K562 (cell line): Measurements from ENCODE around the gene GATA5. TPM values are rescaled to one million over a fixed set of nuclear protein-coding genes. Genes with fewer than 3 reads are reported as not detected.
A peak's percentile ranks its signal among the peaks of the same experiment; 100 is the strongest.

Experiments used
- ARID1B ChIP-seq: fragments of 450-650 bp; IDR thresholded peaks from 2 replicates; pipeline ENCODE4 v1.6.1; 2016; ENCODE audit warnings: antibody characterized with exemption, mild to moderate bottlenecking, inconsistent platforms
- CBFA2T3 ChIP-seq: fragments of 450-650 bp; IDR thresholded peaks from 2 replicates; pipeline ENCODE4 v1.6.1; 2017
- CXXC5 ChIP-seq: fragments of 250-450 bp; sonication (Bioruptor Pico); IDR thresholded peaks from 2 replicates; pipeline ENCODE4 v1.8.0; 2022; ENCODE audit warnings: inconsistent platforms, mild to moderate bottlenecking, moderate library complexity
- ELF2 ChIP-seq: fragments of 250-450 bp; sonication (Bioruptor Pico); IDR thresholded peaks from 2 replicates; pipeline ENCODE4 v1.5.0; 2021; ENCODE audit warnings: mild to moderate bottlenecking
- GATAD2A ChIP-seq: fragments of 450-650 bp; IDR thresholded peaks from 2 replicates; pipeline ENCODE4 v1.6.1; 2017
- HDAC1 ChIP-seq, 2 experiments: fragments of 450-650 bp; IDR thresholded peaks; 2 replicates each; pipeline ENCODE4 v1.6.1; 2016 to 2017; ENCODE audit warnings: inconsistent platforms in 1 of 2, mild to moderate bottlenecking in 1 of 2, moderate library complexity in 1 of 2
- HDAC2 ChIP-seq: fragments of 450-650 bp; IDR thresholded peaks from 2 replicates; pipeline ENCODE4 v1.6.1; 2016; ENCODE audit warnings: mild to moderate bottlenecking
- IRF2 ChIP-seq: sonication (generic); formaldehyde crosslinking; IDR thresholded peaks from 2 replicates; pipeline ENCODE4 v1.8.1; 2022; ENCODE audit warnings: mild to moderate bottlenecking, missing genetic modification reagents
- JUN ChIP-seq, 2 experiments: sonication (generic) in 1 of 2; formaldehyde crosslinking in 1 of 2; IDR thresholded peaks; 2 replicates each; pipeline versions ENCODE4 v1.6.1 to v1.8.0; 2012 to 2022; ENCODE audit warnings: borderline replicate concordance in 2 of 2, mild to moderate bottlenecking in 2 of 2, improper control_type of control experiment in 1 of 2, low read depth in 1 of 2, low read length in 1 of 2, missing genetic modification reagents in 1 of 2
- KLF16 ChIP-seq: IDR thresholded peaks from 2 replicates; pipeline ENCODE4 v1.6.1; 2016; ENCODE audit warnings: antibody characterized with exemption
- MBD2 ChIP-seq: sonication (generic); IDR thresholded peaks from 2 replicates; pipeline ENCODE4 v1.6.1; 2016; ENCODE audit warnings: low read depth, borderline replicate concordance
- MTA2 ChIP-seq: fragments of 450-650 bp; IDR thresholded peaks from 2 replicates; pipeline ENCODE4 v1.6.1; 2016; ENCODE audit warnings: low read depth
- RAD51 ChIP-seq: fragments of 450-650 bp; IDR thresholded peaks from 2 replicates; pipeline ENCODE4 v1.7.1; 2016; ENCODE audit warnings: low read depth, mild to moderate bottlenecking, borderline replicate concordance
- STAT6 ChIP-seq: sonication (generic); formaldehyde crosslinking; IDR thresholded peaks from 2 replicates; pipeline ENCODE4 v1.8.1; 2023; ENCODE audit warnings: mild to moderate bottlenecking, missing genetic modification reagents
- TEAD4 ChIP-seq, 2 experiments: sonication (generic) in 1 of 2; formaldehyde crosslinking in 1 of 2; IDR thresholded peaks; 2 replicates each; pipeline versions ENCODE4 v1.6.1 to v1.8.0; 2012 to 2022; ENCODE audit warnings: borderline replicate concordance in 1 of 2, inconsistent platforms in 1 of 2, low read length in 1 of 2, mild to moderate bottlenecking in 1 of 2, missing genetic modification reagents in 1 of 2
- TRIM24 ChIP-seq, 2 experiments: fragments of 450-650 bp; IDR thresholded peaks; 2 replicates each; pipeline ENCODE4 v1.6.1; 2016
- ZC3H11A ChIP-seq: IDR thresholded peaks from 2 replicates; pipeline ENCODE4 v1.6.1; 2012; ENCODE audit warnings: low read depth, low read length, improper control_type of control experiment
- ZNF316 ChIP-seq: fragments of 450-650 bp; IDR thresholded peaks from 2 replicates; pipeline ENCODE4 v1.6.1; 2016
- ZNF449 ChIP-seq: fragments of 250-450 bp; sonication (Bioruptor Pico); IDR thresholded peaks from 2 replicates; pipeline ENCODE4 v1.8.0; 2022; ENCODE audit warnings: moderate library complexity, mild to moderate bottlenecking, inconsistent platforms
- ZNF57 ChIP-seq: fragments of 450-650 bp; formaldehyde crosslinking; IDR thresholded peaks from 2 replicates; pipeline ENCODE4 v1.4.0; 2020; ENCODE audit warnings: mild to moderate bottlenecking, moderate library complexity
- ZNF592 ChIP-seq: fragments of 450-650 bp; IDR thresholded peaks from 2 replicates; pipeline ENCODE4 v1.6.1; 2017; ENCODE audit warnings: antibody characterized with exemption, mild to moderate bottlenecking
- polyA plus RNA-seq, 8 experiments: library from polyadenylated mRNA; depleted of rRNA in 4 of 8; stranded (reverse) in 5 of 8; unstranded in 3 of 8; fragments of >200 nt; fragmentation: Nextera tagmentation in 2 of 8; fragmentation: Illumina TruSeq in 1 of 8; extraction: Ambion mirVana in 2 of 8; extraction: Trizol in 1 of 8; gene quantifications; 2 replicates each; pipeline versions ENCODE4 v1.2.1 to v1.2.3, GENCODE V29; 2011 to 2014; ENCODE audit warnings: inconsistent platforms in 1 of 8, missing spikeins in 1 of 8
- total RNA-seq, 7 experiments: library from RNA; depleted of rRNA in 6 of 7; stranded (reverse); fragments of >200 nt in 6 of 7; fragmentation: Illumina TruSeq in 2 of 7; extraction: Trizol in 2 of 7; gene quantifications; 2 replicates each; pipeline versions ENCODE4 v1.2.1 to v1.2.3, GENCODE V29; 2011 to 2021; ENCODE audit warnings: low replicate concordance in 1 of 7

Gene GATA5
- total and polyA plus RNA-seq, 9 of the 15 experiments (the other 6 are each of a cell fraction or from before 2014, with no cell fraction given): 0.09 to 0.57 (median 0.20) TPM; not detected in 3

GRCh38 chr20:62487561-62488354, 12.0 kb upstream of the GATA5 start (continued):
- TF ChIP-seq ZNF449 (CRISPR knock-in tag) (0 out of 2 replicates have a peak, but pooled peaks have one; percentile 23), GATAD2A (peak; percentile 86; the same call in 1 of the 2 replicates), STAT6 (CRISPR knock-in tag) (no peak), CBFA2T3 (peak; percentile 86), ZNF592 (peak; percentile 81), MTA2 (peak; percentile 57), JUN (IDR thresholded peaks at IDR 0.05; ENCODE audit: borderline replicate concordance, low read depth, low read length) (0 out of 2 replicates have a peak, but pooled peaks have one; percentile 32), JUN (CRISPR knock-in tag; IDR thresholded peaks at IDR 0.05; ENCODE audit: borderline replicate concordance) (no peak), MBD2 (peak; percentile 77), ZNF316 (no peak), IRF2 (CRISPR knock-in tag) (no peak), RAD51 (peak; percentile 32; the same call in 1 of the 2 replicates), HDAC1 (IDR thresholded peaks at IDR 0.05) (peak in 1 of 2 experiments; percentile 80; a peak in 2 of 4 replicates), ELF2 (no peak), ARID1B (peak; percentile 88), TRIM24 (IDR thresholded peaks at IDR 0.05) (peak in 1 of 2 experiments; percentile 69; a peak in 2 of 4 replicates), TEAD4 (IDR thresholded peaks at IDR 0.05; ENCODE audit: low read length) (peak; percentile 63), TEAD4 (CRISPR knock-in tag; IDR thresholded peaks at IDR 0.05; ENCODE audit: borderline replicate concordance) (no peak), ZNF57 (CRISPR knock-in tag) (no peak), KLF16 (peak; percentile 57; the same call in 1 of the 2 replicates), ZC3H11A (no peak), CXXC5 (CRISPR knock-in tag) (peak; percentile 75), HDAC2 (peak; percentile 82)
